ENCODE measurements around the gene SPRY1. TPM values are rescaled to one million over a fixed set of nuclear protein-coding genes. Genes with fewer than 3 reads are reported as not detected.

SPRY1 gene
- total and polyA plus RNA-seq, 2 of the 8 experiments (the other 6 are each of a cell fraction or from before 2014, with no cell fraction given), result 11.7 to 56.2 TPM

DNA sequence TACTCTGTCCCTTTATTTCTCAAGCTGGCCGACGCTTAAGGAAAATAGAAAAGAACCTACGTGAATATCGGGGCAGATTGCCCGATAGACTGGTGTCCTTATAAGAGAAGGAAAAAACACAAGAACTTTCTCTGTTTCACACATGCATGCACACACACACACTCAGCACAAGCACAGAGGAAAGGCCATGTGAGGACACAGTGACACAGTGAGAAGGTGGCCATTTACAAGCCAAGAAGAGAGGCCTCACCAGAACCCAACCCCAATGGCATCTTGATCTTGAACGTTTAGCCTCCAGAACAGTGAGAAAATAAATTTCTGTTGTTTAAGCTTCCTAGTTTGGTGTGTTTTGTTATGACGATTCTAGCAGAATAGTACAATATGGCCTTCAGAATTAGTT, 37.0 kb downstream of the SPRY1 start:
- H2BK120ac ChIP-seq (replicated peaks; ENCODE audit: low read depth, low read length), result no peak overlapping the region
- H3K4ac ChIP-seq (replicated peaks; ENCODE audit: insufficient read length, low read depth, low read length), result no peak overlapping the region
- no peak overlapping the region for H2BK15ac ChIP-seq (ENCODE audit: low read length)
- H3K4me3 ChIP-seq (ENCODE audit: extremely low read depth in 1 of 4, insufficient read depth in 2 of 4, low read depth in 3 of 4, low read length in 4 of 4), result no peak overlapping the region
- FAIRE-seq (no peak), DNase-seq (ENCODE audit: low read depth in 1 of 2, low spot score in 2 of 2) (no peak)
- H3K18ac ChIP-seq (ENCODE audit: extremely low read depth, low read length), result no peak overlapping the region
- no peak overlapping the region for H2AK5ac ChIP-seq (ENCODE audit: low read depth, low read length)
- H3K14ac ChIP-seq (ENCODE audit: insufficient read length), result no peak overlapping the region
- ChIA-PET CTCF (ENCODE audit: partially characterized antibody) (interaction anchor here (0.7 to 1.2 kb wide), 3 partner anchors 13 to 227 kb away, joined by 3 read pairs; no protein-coding TSS in a partner anchor), POLR2A (ENCODE audit: partially characterized antibody) (no interaction called here)
- H4K20me1 ChIP-seq (replicated peaks in 1 of 2; ENCODE audit: control insufficient read depth in 1 of 2, insufficient read depth in 2 of 2, low read length in 2 of 2), result no peaks in the 10 kb centered on the region
- H2BK5ac ChIP-seq (ENCODE audit: low read depth, low read length), result no peak overlapping the region
- no peak overlapping the region for H3K23ac ChIP-seq (ENCODE audit: insufficient read length)
- H4K5ac ChIP-seq (ENCODE audit: insufficient read length, low read depth, low read length), result no peak overlapping the region
- H3K56ac ChIP-seq (replicated peaks; ENCODE audit: insufficient read length, low read depth, low read length), result no peak overlapping the region
- no peak for TF ChIP-seq TAF7 (optimal IDR thresholded peaks at IDR 0.05; ENCODE audit: borderline replicate concordance, low read depth, low read length)
- H2AFZ ChIP-seq (ENCODE audit: low read length), result no peak overlapping the region
- no peak overlapping the region for H4K91ac ChIP-seq (replicated peaks; ENCODE audit: insufficient read length, low read length)
- no peak overlapping the region for H3K9ac ChIP-seq (replicated peaks in 1 of 4; ENCODE audit: extremely low read depth in 1 of 4, low read depth in 3 of 4, low read length in 3 of 4)
- peaks cover 8 to 19% of the 10 kb centered on the region in 2 experiments; a peak in 3 of 4 replicates for H3K9me3 ChIP-seq (ENCODE audit: insufficient read depth in 2 of 2, low read depth in 1 of 2, low read length in 1 of 2)
- H4K8ac ChIP-seq (ENCODE audit: extremely low read depth, insufficient read depth, low read length), result no peak overlapping the region
- no peaks in the 10 kb centered on the region for H3K4me1 ChIP-seq (replicated peaks in 1 of 4; ENCODE audit: control insufficient read depth in 3 of 4, insufficient read depth in 4 of 4, low read length in 3 of 4)
- H3K79me2 ChIP-seq (ENCODE audit: control insufficient read depth in 1 of 2, insufficient read depth in 2 of 2, low read length in 2 of 2), result no peaks in the 10 kb centered on the region
- peaks cover 0 to 7% (median 0%) of the 10 kb centered on the region in 4 experiments; a peak in 1 of 8 replicates for H3K36me3 ChIP-seq (ENCODE audit: control insufficient read depth in 2 of 4, insufficient read depth in 4 of 4, low read length in 3 of 4)
- no peak overlapping the region for H2BK12ac ChIP-seq (ENCODE audit: low read depth, low read length)
- no peak overlapping the region for H3K4me2 ChIP-seq (ENCODE audit: insufficient read depth in 1 of 2, low read depth in 2 of 2, low read length in 2 of 2)
- 93% methylated on average over 7 of the region's 7 CpGs; no CpG with 5 or more reads in 1 of the 2 experiments for WGBS, 2 experiments (ENCODE audit: extremely low coverage in 1 of 2, insufficient coverage in 1 of 2, insufficient read length in 1 of 2, insufficient replicate concordance in 2 of 2, low coverage in 1 of 2, low lambda C conversion rate in 2 of 2, missing lambda C conversion rate in 1 of 2)
- H3K23me2 ChIP-seq (ENCODE audit: low read depth, low read length), result no peaks in the 10 kb centered on the region
- H3K27me3 ChIP-seq (replicated peaks in 1 of 4; ENCODE audit: control insufficient read depth in 3 of 4, extremely low read depth in 1 of 4, insufficient read depth in 3 of 4, low read length in 3 of 4), result no peaks in the 10 kb centered on the region
- no peaks in the 10 kb centered on the region for H3K79me1 ChIP-seq (ENCODE audit: low read depth, low read length)
- H3K27ac ChIP-seq (ENCODE audit: low read depth, low read length), result no peak overlapping the region
- H2BK20ac ChIP-seq (ENCODE audit: low read length), result no peak overlapping the region
